NCI-H1694 treated with DMSO at 0.1 percent for 48 hours (cell line): Measurements from ENCODE around the gene PIGN.

ENCODE experiments used
- DNase-seq: peaks from one replicate; lab custom pipeline; 2025; lab: John Stamatoyannopoulos, UW

Gene PIGN

GRCh38 chr18:62109676-62110075 lies 77.2 kb downstream of the PIGN start:
- no peak for DNase-seq

DNA sequence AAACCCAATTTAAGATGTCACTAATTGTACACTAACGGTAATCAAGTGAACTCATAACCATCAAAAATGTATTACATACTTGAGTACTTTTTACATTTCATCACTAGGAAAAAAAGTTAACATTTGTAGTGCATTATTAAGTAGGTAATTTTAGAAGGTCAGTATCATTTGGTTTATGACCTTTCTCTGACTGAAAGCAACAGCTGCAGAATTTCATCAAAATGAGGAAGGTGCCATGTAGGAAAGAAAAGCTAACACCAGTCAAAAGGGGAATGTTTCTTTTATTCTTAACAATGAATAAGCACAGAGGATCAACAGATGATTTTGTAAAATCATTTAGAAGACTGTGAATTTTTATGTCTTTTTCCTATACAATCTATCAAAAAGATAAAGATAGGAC lies 79.0 kb downstream of the PIGN start:
- DNase-seq: no peak

GRCh38 chr18:62106271-62106670 lies 80.6 kb downstream of the PIGN start:
- DNase-seq: no peak

- no peak for DNase-seq
Measured at GRCh38 chr18:62105376-62105775, 81.5 kb downstream of the PIGN start.

DNA sequence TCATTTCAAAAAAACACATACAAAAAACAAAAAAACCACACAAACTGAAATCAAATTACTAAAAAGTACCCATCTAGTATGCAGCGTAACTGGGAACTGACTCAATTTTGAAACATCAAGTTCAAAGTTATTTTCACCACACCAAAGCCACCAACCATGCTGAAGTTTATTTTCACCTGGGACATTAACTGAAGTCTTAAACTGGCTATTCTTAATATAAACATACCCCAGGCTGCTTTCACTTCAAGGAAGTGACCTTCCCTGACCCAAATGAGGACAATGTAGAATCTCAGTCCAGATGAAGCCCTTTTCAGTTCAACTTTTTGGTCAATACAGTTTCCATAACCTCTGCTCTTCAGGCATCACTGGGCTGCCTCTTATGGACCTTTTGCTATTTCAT lies 84.6 kb downstream of the PIGN start:
- DNase-seq: no peak

- no peak for DNase-seq
Measured at GRCh38 chr18:62101321-62101721, 85.5 kb downstream of the PIGN start.

DNA sequence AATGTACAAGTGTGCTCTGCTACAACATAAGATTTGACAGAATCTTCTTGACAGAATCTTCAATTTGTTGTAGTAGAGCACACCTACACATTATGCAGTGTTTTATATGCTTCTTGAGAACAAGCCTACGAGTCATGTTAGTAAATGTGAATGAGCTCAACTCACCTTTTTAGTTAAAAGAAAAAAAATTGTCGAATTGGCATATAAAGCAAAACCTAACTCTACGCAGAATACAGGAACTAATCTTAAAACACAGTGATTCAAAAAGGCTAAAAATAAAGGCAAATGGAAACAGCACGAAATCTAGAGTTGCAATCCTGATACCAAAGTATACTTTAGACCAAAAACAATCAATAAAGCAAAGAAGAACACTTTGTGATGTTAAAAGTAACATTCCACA lies 87.9 kb downstream of the PIGN start:
- no peak for DNase-seq

GRCh38 chr18:62097698-62098097 lies 89.2 kb downstream of the PIGN start:
- DNase-seq: no peak

GRCh38 chr18:62091487-62092120 lies 95.3 kb downstream of the PIGN start:
- no peak for DNase-seq

GRCh38 chr18:62089174-62089573 lies 97.7 kb downstream of the PIGN start:
- DNase-seq: no peak

GRCh38 chr18:62088156-62088555 lies 98.7 kb downstream of the PIGN start:
- no peak for DNase-seq

DNA sequence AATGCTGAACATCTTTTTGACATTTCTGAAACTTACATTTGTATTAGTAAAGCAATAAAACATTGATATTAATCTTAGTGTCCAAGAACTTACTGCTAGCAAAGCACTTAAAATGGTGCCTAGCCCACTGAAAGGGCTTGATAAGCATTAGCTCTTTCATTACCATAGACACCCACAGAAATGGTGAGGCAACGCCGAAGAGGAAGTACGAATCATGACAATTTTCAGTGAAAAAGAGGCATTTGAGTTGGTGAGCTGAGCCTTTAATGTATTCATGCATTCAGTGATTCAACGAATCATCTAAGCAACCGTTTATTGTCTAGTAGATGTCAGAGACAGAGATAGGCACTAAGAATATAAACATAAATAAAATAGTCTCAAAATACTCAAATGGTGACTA lies 101.1 kb downstream of the PIGN start:
- DNase-seq: no peak

DNA sequence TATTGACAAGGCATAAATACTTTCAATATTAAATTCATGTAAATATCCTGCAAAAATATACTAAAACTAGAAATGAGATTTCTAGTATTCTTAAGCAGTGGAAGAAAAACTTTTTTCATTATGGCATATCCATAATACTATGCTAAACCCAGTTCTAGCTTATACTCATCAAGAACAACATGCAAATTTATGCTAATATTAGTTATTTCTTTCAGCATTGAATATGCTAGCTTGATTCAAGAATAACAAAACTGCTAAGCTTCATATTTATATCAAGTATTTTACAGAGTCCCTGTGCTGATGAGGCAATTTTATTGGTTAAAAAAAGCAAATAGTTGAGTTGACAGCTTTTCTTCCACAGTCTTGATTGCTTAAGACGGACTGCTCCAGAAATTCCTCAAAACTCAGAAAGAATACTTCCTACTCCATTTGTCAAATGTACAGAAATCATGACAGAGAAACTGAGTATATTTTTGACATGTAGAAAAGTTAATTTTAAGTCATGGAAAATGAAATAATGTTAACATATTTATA lies 105.0 kb downstream of the PIGN start:
- DNase-seq: no peak

GRCh38 chr18:62081248-62081647 lies 105.6 kb downstream of the PIGN start:
- DNase-seq: no peak

DNA sequence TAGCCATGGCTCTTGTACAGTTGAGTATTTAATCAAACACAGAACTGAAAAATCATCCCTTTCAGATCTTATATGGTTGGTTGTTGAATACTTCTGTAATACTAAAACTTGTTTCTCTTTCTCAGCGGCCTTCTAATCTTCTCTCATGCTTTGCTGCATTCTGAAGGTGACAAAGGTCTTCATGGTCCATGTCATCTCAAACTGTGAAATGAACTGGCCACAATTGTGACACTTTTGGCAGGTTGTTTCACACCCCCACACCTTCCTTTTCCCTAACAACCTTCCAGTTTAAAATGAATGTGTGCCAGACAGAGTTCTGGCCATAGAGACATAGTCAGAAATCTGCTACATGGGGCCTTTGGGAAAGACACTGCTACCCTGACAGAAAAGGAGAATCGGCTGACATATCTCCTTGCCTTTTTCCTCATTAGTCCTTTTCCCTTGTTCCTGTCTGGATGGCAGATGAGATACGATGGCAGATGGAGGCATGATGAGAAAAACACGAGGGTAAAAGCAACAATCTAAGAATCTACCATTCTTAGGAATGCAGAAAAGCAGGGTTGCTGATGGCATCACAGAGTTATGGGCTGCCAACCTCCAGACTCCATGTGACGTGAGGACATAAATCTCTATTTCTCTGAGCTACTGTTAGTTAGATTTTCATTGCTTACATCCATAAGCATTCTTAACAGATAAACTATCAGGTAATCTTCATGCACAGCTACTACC lies 106.5 kb downstream of the PIGN start:
- DNase-seq: no peak

DNA sequence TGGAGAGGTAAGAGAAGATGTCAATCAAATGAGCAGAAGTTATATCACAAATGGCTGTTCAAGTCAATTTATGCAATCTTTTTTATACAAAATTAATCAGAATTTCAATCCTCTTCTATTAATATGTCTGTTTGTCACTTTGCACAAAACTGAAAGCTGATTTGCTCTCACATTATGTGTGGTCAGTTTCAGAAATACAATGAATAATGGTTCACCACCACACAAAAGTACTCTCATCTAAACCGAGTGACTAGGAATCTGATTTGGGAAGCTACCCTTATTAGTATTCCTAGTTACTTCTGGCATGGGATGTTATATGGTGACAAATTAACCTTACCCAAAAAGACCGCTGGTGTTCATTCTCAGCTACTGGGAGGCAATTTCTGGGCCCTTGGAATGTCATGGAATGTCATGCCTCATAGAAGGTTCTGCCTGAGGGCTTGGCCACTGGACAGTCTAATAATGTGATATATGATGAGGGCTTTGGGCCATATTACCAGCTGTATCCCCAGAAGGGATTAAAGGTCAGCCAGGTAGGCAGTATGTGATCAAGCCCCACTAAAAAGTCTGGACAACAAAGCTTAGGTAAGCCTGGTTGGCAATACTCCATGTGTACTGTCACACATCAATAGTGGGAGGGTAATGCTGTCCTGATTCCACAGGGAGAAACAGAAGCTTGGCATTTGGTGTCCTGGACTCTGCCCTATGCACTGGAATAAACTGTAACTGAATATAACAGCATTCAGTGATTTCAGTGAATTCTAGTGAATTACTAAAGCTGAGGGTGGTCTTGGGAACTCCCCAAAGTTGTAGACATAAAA lies 113.2 kb downstream of the PIGN start:
- no peak for DNase-seq

DNA sequence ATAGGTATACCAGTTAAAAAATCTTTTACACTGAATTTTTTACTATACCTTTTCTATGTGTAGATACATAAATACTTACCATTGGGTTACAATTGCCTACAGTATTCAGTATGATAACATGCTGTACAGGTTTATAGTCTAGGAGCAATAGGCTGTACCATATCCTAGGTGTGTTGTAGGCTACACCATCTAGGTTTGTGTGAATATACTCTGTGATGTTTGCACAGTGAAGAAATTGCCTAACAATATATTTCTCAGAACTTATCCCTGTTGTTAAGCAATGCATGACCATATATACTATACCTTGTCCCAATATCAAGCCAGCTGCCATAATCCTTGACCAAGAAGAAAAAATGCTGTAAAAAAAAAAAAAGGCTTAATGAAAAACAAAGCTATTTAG lies 114.5 kb downstream of the PIGN start:
- DNase-seq: no peak

DNA sequence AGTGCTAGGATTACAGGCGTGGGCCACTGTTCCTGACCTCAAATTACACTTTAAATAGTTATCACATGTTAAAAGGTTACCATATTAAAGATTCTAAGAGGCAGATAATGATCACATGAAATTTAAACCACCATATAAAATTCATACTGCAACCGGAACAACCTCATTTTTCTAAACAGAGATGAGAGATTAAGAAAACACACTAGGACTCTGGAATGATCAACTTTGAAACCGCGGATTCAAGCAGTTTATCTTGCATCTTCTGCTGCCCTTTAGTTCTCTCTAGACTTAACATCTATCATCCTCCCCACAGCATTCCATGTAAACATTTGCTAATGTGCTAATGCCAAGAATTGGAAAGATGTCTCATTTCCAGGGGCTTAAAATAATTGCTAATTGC lies 115.8 kb downstream of the PIGN start:
- DNase-seq: no peak

DNA sequence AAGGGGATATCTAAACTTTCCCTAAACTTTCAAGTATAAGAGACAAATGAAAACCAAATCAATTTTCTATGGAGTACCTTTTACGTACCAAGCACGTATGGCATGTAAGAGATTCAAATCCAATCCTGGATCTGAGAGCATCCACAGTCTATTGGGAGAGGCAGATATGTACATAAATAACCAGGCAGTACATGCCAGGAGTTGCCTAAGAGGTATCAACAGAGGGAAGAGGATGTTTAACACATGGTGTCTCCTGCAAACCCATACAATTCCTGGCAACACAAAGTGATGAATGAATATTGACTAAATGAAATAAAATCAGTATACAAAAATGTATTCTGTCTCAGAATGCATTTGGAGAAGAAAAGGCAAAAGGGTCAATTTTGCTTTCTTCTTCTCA lies 116.6 kb downstream of the PIGN start:
- DNase-seq: no peak

GRCh38 chr18:62069556-62069955 lies 117.3 kb downstream of the PIGN start:
- DNase-seq: no peak

GRCh38 chr18:62066102-62066818 lies 120.6 kb downstream of the PIGN start:
- no peak for DNase-seq

DNA sequence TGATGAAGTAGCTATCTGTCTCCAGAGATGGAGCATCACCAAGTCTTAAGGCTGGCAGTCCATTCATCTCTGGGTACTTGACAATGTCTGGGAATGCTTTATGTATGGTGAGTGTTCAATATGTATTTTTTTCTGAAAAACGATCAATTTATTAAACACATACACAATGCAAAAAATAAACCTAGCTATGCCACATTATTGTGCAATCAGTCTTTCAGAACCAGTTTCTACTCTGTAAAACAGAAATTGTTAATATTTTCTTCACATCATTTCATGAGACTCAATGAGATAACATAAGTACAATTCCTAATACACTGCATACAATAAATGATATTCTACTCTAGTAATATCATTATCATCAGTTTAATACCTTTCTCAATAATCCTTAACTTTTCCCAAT lies 122.5 kb downstream of the PIGN start:
- DNase-seq: no peak
